Activated T-cell treated with anti-CD3 and anti-CD28 coated beads, Interleukin-2, amount 50 U/mL, for 48 hours (primary cell): Measurements from ENCODE around the gene CFAP20DC.
"Not testable (repeated sequence)": the region's sequence is repeated elsewhere in the genome, so short reads cannot be mapped to it uniquely, and the experiment has no call there.

Source experiments
- DNase-seq, 2 experiments: peaks; one replicate each; pipeline ENCODE4 v3.0.0-alpha.2; 2020

The CFAP20DC gene

GRCh38 chr3:58962040-58962651 lies 87.7 kb downstream of the CFAP20DC start:
- no peak for DNase-seq

- no peak for DNase-seq
Observed at GRCh38 chr3:58955308-58955707, 94.5 kb downstream of the CFAP20DC start.

GRCh38 chr3:58953288-58953687 lies 96.5 kb downstream of the CFAP20DC start:
- DNase-seq = no peak

DNA sequence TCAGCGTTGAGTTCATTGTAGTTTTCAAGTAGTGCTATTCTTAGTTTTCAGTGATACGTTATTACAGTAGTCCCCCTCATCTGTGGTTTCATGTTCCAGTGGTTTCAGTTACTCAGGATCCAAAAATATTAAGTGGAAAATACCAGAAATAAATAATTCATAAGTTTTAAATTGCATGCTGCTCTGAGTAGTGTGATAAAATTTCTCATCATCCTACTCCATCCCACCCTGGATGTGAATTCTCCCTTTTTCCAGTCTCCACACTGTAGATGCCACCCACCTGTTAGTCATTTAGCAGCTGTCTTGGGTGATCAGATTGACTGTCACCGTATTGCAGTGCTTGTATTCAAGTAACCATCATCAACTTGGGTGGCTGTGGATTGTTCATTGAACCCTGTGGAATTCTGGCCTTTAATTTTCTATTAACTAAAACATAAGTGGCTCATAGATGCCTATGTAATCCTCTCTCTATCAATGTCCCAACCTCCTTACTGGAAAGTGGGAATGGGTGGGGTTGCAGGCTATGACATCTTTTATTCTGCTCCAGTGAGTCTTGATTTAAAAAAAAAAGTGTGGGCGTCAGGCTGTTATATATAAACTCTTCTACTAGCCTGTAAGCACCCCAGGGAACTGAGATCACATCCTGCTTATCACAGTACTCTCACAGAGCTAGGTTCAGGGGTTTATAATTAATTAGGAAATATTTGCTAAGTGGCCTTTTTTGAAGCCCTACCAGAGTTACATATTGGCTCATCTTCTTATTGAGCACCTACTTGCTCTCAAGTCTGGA lies 97.5 kb downstream of the CFAP20DC start:
- DNase-seq = no peak

DNA sequence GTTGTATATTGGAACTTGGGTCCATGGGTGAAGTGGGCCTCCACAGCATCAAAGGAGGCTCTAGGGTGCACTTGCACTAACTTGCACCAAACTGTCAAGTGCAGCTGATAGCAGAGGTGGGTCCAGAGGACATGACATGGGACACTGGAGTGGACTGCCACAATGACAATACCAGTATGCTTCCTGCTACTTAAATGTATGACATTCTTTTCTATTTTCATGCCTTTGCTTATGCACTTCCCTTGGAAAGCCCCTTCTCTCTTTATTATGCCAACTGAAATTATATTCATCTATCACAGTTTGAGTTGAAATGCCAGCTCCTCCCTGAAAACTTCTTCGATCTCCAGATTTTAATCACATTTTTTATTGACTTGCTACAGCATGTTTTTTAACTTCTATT lies 101.8 kb downstream of the CFAP20DC start:
- no peak for DNase-seq

- DNase-seq = no peak
Observed at GRCh38 chr3:58946875-58947274, 103.0 kb downstream of the CFAP20DC start.

DNA sequence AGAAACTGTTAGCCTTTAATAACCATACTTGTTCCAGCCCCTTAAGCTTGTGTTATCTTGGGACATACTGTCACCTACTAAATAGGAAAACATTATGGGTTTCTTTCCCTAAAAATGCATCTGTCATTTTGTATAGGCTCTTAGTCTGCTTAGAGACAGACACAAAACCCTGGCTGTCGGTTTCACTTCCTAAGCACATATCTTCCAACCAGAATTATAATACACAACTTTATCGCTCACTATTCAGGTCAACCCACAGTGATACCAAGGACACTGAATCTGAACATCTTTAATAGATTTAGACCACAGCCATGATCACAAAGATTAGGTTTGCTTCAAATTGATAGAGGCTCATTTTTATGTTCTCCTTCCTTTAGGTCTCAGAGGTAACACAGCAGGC lies 111.8 kb downstream of the CFAP20DC start:
- no peak for DNase-seq

GRCh38 chr3:58924578-58924977 lies 125.2 kb downstream of the CFAP20DC start:
- no peak for DNase-seq

- DNase-seq = no peak
Observed at GRCh38 chr3:58900386-58900785, 149.4 kb downstream of the CFAP20DC start.

DNA sequence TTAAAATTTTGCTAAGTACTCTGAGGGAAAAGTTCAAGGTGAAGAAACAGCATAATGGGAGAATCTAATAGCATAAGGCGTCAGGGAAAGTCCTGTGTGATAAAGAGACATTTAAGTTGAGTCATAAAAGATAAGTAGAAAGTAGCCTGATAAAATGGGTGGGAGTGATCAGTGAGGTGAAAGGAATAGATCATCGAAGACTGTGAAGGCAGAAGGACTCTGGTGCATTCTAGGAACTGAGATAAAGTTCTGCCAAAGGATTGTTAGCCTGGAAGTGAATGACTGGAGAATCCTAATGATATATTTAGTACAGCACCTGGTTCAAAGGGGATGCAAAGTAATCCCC lies 149.9 kb downstream of the CFAP20DC start:
- no peak for DNase-seq

DNA sequence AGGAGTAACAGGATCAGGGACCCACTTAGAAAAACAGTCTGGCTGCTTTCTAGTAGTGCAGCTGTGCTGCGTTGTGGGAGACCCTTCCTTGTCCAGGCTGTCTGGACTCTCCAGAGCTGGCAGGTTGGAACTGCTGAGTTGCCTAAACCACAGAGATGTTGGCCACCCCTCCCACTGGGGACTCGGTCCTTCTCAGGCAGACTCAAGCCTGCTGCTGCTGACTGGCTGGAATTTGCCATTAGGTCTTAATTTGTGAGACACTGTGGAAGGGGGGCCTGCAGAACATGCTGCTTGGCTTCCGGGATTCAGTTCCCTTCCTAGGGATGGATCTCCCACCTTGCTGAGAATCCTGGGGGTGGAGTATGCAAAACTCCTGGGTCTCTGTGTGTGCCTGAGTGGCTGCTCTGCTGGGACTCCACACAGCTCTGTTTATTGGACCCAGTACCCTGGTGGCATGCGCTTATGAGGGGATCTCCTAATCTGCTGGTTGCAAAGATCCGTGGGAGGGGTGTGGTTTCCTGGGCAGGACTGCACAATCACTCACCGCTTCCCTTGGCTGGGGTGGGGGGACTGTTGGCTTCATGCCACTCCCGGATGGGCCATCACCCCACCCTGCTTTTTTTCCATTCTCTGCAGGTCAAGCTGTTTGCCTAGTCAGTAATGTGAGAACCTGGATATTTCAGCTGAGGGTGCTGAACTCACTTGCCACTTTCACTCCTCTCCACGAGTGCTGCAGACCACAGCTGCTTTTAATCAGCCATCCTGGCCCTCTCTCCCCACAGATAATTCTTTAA lies 150.5 kb downstream of the CFAP20DC start:
- DNase-seq = peak; percentile 42 to 47

DNA sequence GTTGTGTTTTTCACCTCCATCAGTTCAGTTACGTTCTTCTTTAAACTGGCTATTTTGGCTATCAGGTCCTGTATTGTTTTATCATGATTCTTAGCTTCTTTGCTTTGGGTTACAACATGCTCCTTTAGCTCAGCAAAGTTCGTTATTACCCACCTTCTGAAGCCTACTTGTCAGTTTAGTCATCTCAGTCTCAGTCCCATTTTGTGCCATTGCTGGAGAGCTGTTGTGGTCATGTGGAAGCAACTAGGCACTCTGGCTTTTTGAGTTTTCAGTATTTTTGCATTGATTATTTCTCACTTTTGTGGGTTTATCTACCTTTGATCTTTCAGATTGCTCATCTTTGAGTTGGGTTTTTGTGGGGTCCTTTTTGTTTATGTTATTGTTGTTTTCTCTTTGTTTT lies 151.3 kb downstream of the CFAP20DC start:
- no peak for DNase-seq

GRCh38 chr3:58897646-58898045 lies 152.2 kb downstream of the CFAP20DC start:
- no peak for DNase-seq

GRCh38 chr3:58895678-58896077 lies 154.1 kb downstream of the CFAP20DC start:
- not testable (repeated sequence) for DNase-seq

GRCh38 chr3:58892526-58892925 lies 157.3 kb downstream of the CFAP20DC start:
- not testable (repeated sequence) for DNase-seq

DNA sequence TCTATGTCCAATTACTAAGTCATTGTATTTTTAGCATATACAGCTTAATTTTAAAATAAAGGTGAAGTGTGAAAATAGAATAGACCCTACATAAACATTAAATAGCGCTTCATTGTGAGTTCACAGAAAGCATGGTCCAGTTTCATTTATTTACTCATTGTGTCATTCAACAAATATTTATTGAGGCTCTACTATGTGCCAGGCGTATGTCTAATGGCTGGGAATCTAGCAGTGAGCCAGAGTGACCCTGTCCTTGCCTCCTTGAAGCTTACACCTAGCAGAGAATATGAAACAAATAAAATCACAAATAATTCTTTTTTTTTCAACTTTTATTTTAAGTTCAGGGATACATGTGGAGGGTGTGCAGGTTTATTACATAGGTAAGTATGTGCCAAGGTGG lies 161.7 kb downstream of the CFAP20DC start:
- DNase-seq = no peak

- no peak for DNase-seq
Observed at GRCh38 chr3:58884453-58884852, 165.4 kb downstream of the CFAP20DC start.

DNA sequence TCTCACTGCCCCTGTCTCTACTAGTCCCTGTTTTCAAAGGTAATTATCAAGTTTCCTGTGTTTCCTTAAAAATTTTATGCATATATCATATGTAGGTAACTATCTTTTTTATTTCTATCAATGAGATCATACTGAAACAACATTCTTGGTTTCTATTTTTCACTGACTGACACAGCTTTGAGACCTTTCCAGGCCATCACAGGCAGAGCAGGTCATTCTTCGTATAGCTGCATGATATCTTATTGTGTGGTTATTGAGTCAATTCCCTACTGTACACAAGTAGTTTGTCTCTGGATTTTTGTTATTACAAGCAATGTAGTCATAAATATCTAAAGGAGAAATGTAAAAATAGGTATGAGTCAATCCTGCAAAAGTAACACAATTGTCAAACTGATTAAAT lies 169.6 kb downstream of the CFAP20DC start:
- no peak for DNase-seq

GRCh38 chr3:58874795-58875194 lies 175.0 kb downstream of the CFAP20DC start:
- DNase-seq = no peak

DNA sequence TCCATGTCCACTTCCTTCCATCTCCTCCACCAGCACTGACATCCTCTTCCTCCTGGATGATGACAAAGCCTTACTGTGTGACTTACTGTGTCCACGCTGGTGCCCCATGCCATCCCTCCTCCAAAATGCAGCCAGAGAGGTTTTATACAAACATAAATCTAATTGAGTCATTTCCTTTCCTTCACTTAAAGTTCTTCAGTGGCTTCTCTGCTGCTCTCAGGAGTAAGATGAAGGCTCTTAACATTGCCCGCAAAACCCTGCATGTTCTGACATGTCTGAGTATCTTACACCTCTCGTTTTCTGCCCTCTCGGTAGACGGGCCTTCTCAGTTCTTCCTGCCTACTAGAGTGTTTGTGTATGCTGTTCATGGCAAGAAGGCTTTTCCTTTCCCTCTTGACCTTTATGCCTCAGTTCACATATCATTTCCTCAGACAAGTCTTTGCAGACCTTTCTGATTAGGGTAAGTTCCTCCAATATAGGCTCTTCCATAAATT lies 175.5 kb downstream of the CFAP20DC start:
- no peak for DNase-seq

DNA sequence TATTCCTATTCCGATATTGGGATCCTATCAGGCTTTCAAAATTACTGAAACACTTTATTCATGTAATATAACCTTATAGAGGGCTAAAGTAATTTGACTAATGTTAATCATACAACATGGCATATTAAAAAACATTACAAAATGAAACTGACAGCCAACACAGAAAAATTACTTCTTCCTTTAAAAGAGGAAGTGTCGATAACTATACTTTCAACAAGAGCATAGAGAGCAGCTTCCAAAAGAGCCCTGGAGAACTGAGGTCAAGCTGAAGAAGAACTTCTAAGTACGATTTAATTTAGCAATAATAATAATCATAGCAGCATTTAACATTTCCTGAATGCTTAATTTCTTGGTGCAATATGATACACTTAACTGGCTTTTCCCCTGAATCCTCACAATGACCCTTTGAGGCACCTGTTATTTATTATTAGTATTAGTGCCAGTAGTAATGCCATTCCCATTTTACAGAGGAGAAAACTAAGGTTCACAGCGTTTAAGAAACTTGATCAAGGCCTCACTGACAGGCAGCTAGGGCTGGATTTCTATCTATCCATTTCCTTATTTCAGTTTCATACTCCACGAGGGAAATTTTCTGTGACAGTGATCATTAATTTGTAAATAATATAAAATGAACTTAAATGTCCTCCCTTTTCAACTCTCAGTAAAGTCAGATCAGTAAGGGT lies 181.6 kb downstream of the CFAP20DC start:
- no peak for DNase-seq

DNA sequence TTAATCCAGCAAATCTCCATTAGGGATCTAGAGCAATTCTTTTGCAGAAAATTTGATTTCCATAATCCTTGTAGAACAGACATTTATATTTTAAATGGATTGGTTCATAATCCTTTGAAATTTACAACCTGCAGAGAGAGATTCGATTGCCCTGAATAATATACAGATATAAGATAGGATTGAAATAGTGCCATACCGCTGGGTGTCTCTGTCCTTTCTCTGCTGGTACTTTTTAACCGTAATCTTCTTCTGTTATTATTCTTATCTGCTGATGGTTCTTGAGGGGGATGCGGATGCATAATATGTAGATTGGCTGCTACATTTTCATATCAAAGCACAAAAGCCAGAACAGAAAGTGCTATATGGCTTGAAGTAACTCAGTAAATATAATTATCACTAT lies 182.2 kb downstream of the CFAP20DC start:
- DNase-seq = no peak

- no peak for DNase-seq
Observed at GRCh38 chr3:58866079-58866478, 183.7 kb downstream of the CFAP20DC start.
